SK-N-MC (cell line): Measurements from ENCODE around the gene TTC32.

ENCODE experiments used
- DNase-seq: peaks from one replicate; pipeline ENCODE4 v3.0.0-alpha.2; 2011; ENCODE audit warnings: low read depth, low spot score
- H3K27ac ChIP-seq: fragments of 200-600 bp; sonication (generic); 2 replicates; pipeline ENCODE4 v1.5.1; 2016; ENCODE audit warnings: mixed run types
- H3K36me3 ChIP-seq: fragments of 200-600 bp; sonication (generic); 2 replicates; pipeline ENCODE4 v1.6.1; 2017; ENCODE audit warnings: antibody characterized with exemption, low read length, mixed read lengths; ENCODE audit not compliant: insufficient read depth
- H3K4me3 ChIP-seq: fragments of 200-600 bp; sonication (generic); 2 replicates; pipeline ENCODE4 v1.5.1; 2016
- H3K9ac ChIP-seq: fragments of 200-600 bp; sonication (generic); 2 replicates; pipeline ENCODE4 v1.8.0; 2017; ENCODE audit warnings: mixed run types, mixed read lengths; ENCODE audit not compliant: insufficient read length
- H3K9me3 ChIP-seq: fragments of 200-600 bp; sonication (generic); 2 replicates; pipeline ENCODE4 v1.6.1; 2017; ENCODE audit warnings: low read depth, mild to moderate bottlenecking, antibody characterized with exemption, low read length, moderate library complexity, mixed read lengths
- EZH2 ChIP-seq: fragments of 200-600 bp; sonication (generic); IDR thresholded peaks from one replicate; pipeline ENCODE4 v1.6.1; 2017; ENCODE audit warnings: antibody characterized with exemption
- FOXP2 ChIP-seq: optimal IDR thresholded peaks from 2 replicates; pipeline ENCODE3; 2011; ENCODE audit warnings: mild to moderate bottlenecking, moderate library complexity; ENCODE audit not compliant: insufficient read depth; ENCODE audit errors: extremely low read length, control extremely low read depth
- POLR2AphosphoS5 ChIP-seq: IDR thresholded peaks from 2 replicates; pipeline ENCODE4 v1.6.1; 2012; ENCODE audit warnings: mild to moderate bottlenecking, low read depth, low read length, borderline replicate concordance

TTC32 gene

DNA sequence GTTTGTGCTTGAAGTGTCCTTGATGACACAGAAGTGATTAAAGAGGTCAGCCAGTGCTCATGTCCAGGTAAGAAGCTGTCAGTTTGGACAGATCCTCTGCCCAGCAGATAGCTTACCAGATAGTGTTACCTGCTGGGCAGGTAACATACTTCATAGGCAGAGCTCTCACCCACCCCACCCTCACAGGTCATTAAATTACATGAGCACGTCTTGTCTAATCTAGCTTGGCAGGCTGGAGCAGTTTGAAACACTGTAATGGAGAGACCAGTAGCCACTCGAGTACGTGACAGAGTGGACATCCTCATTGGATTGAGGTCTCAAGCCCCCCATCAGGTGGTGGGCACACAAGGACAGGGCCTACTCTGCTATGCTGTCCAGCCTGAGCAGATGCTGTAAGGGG lies 27.1 kb downstream of the TTC32 start:
- Histone ChIP-seq H3K9me3 (no peaks in the 10 kb centered on the region), H3K4me3 (no peak overlapping the region), H3K27ac (no peak overlapping the region), H3K36me3 (no peaks in the 10 kb centered on the region), H3K9ac (no peak overlapping the region)
- TF ChIP-seq EZH2 (no peak), FOXP2 (no peak), POLR2AphosphoS5 (no peak)
- DNase-seq: no peak

- no peak for TF ChIP-seq EZH2
- no peak for TF ChIP-seq FOXP2
- TF ChIP-seq POLR2AphosphoS5: no peak
- no peak for DNase-seq
These were observed 28.8 kb downstream of the TTC32 start for GRCh38 chr2:19873014-19873413.

GRCh38 chr2:19872302-19872701 lies 29.5 kb downstream of the TTC32 start:
- TF ChIP-seq POLR2AphosphoS5 (no peak), EZH2 (no peak), FOXP2 (no peak)
- Histone ChIP-seq H3K4me3 (no peak overlapping the region), H3K9ac (no peak overlapping the region), H3K36me3 (no peaks in the 10 kb centered on the region), H3K27ac (no peak overlapping the region), H3K9me3 (no peaks in the 10 kb centered on the region)
- no peak for DNase-seq

More at GRCh38 chr2:19873014-19873413, 28.8 kb downstream of the TTC32 start:
- H3K4me3 ChIP-seq: no peak overlapping the region
- no peaks in the 10 kb centered on the region for H3K36me3 ChIP-seq
- H3K9ac ChIP-seq: no peak overlapping the region
- no peaks in the 10 kb centered on the region for H3K9me3 ChIP-seq
- no peak overlapping the region for H3K27ac ChIP-seq

- H3K27ac ChIP-seq: no peak overlapping the region
- no peak for DNase-seq
- H3K4me3 ChIP-seq: no peak overlapping the region
- H3K36me3 ChIP-seq: no peaks in the 10 kb centered on the region
- H3K9me3 ChIP-seq: no peaks in the 10 kb centered on the region
- no peak overlapping the region for H3K9ac ChIP-seq
- TF ChIP-seq FOXP2 (no peak), EZH2 (no peak), POLR2AphosphoS5 (no peak)
These were observed 29.9 kb downstream of the TTC32 start for GRCh38 chr2:19871836-19872235.

GRCh38 chr2:19870792-19871191 lies 31.0 kb downstream of the TTC32 start:
- Histone ChIP-seq H3K9ac (no peak overlapping the region), H3K36me3 (no peaks in the 10 kb centered on the region), H3K4me3 (no peak overlapping the region), H3K27ac (no peak overlapping the region), H3K9me3 (no peaks in the 10 kb centered on the region)
- no peak for DNase-seq
- TF ChIP-seq EZH2: no peak
- no peak for TF ChIP-seq POLR2AphosphoS5
- TF ChIP-seq FOXP2: no peak

- Histone ChIP-seq H3K9me3 (no peaks in the 10 kb centered on the region), H3K9ac (no peak overlapping the region), H3K36me3 (no peaks in the 10 kb centered on the region), H3K27ac (no peak overlapping the region), H3K4me3 (no peak overlapping the region)
- no peak for DNase-seq
- TF ChIP-seq POLR2AphosphoS5 (no peak), FOXP2 (no peak), EZH2 (no peak)
These were observed 32.8 kb downstream of the TTC32 start for GRCh38 chr2:19868701-19869580.

DNA sequence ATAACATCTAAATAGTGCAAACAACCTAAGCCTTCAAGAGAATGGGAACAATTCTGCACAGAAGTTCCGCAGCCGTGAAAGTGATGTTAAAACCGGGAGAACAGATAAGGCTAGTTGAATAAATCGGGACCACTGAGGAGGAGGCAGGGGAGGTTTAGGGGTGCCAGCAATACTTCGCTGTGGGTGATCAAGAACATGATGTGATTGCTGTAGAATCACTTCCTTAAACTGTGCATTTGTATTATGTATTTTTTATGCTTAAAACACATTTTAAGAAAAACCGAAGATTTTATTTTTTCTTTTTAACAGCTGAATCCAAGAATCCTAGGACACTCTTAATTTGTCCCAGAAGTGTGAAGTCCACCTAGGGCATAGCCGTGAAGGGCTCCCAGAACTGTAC lies 33.6 kb downstream of the TTC32 start:
- Histone ChIP-seq H3K36me3 (no peaks in the 10 kb centered on the region), H3K27ac (no peak overlapping the region), H3K9ac (no peak overlapping the region), H3K9me3 (no peaks in the 10 kb centered on the region), H3K4me3 (no peak overlapping the region)
- DNase-seq: no peak
- TF ChIP-seq FOXP2 (no peak), EZH2 (no peak), POLR2AphosphoS5 (no peak)

- H3K9me3 ChIP-seq: no peaks in the 10 kb centered on the region
- no peak overlapping the region for H3K9ac ChIP-seq
- no peaks in the 10 kb centered on the region for H3K36me3 ChIP-seq
- no peak overlapping the region for H3K4me3 ChIP-seq
- TF ChIP-seq POLR2AphosphoS5 (no peak), EZH2 (no peak), FOXP2 (no peak)
- H3K27ac ChIP-seq: no peak overlapping the region
- DNase-seq: no peak
These were observed 35.0 kb downstream of the TTC32 start for GRCh38 chr2:19866771-19867170.

DNA sequence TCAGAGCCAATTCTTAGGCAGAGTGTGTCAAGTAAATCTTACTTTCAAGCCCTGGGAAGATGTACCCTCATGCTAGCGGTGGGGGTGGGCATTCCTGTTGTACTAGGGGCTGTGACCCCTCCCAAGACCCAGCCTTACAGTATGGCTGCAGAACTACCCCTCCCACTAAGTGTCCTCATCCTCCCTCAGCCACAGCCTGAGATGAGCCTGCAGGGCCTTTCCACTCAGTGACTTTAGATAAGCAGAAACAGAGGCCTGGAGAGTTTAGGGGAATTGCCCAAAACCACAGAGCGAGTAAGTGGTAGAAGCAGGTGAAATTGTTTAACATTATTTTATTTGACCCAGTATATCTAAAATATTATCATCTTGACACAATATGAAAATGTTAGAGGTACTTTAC lies 36.6 kb downstream of the TTC32 start:
- TF ChIP-seq POLR2AphosphoS5 (no peak), FOXP2 (no peak), EZH2 (no peak)
- H3K27ac ChIP-seq: no peak overlapping the region
- no peaks in the 10 kb centered on the region for H3K36me3 ChIP-seq
- no peaks in the 10 kb centered on the region for H3K9me3 ChIP-seq
- H3K4me3 ChIP-seq: no peak overlapping the region
- H3K9ac ChIP-seq: no peak overlapping the region
- DNase-seq: no peak
